Ovary (tissue), 3 donors: ENCODE results near the gene TMEM132D.

Experiments
- EP300 ChIP-seq: sonication (generic); formaldehyde crosslinking; IDR thresholded peaks from one replicate; pipeline ENCODE4 v1.6.1; 2017; ENCODE audit warnings: antibody characterized with exemption
- POLR2A ChIP-seq: fragments of 450-650 bp; IDR thresholded peaks from one replicate; pipeline ENCODE4 v1.6.1; 2017; ENCODE audit warnings: antibody characterized with exemption, mild to moderate bottlenecking, moderate library complexity
- TF ChIP-seq, protein P1 (sequence below), 3 donors: fragments of 450-650 bp in 2 of 3; fragments of 200-600 bp in 1 of 3; IDR thresholded peaks; one replicate each; pipeline versions ENCODE4 v1.5.1 to v1.8.0; 2016 to 2022; ENCODE audit warnings: antibody characterized with exemption in 3 of 3, mild to moderate bottlenecking in 1 of 3
- donor health status: DM: no; HTN: no; CAD: no.

DNA sequence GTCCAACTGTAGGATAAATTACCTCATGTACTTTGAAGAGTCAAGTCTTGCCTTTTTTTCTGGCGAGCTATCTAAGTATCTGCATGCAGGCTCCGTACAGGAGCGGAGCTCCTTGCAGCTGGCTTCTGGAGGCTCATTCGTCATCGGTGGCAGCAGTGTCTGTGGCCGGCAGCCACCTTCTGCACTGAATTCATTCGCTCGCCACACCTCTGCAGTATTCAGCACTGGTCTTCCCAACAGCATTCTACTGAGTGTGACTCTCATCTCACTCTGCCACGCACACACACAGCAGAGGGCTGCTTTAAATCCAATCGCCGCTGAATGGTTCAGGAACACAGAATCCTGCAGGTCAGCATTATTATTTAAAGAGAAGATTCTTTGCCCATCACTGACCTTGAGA lies 850.6 kb downstream of the TMEM132D start:
- TF ChIP-seq, protein P1, sequence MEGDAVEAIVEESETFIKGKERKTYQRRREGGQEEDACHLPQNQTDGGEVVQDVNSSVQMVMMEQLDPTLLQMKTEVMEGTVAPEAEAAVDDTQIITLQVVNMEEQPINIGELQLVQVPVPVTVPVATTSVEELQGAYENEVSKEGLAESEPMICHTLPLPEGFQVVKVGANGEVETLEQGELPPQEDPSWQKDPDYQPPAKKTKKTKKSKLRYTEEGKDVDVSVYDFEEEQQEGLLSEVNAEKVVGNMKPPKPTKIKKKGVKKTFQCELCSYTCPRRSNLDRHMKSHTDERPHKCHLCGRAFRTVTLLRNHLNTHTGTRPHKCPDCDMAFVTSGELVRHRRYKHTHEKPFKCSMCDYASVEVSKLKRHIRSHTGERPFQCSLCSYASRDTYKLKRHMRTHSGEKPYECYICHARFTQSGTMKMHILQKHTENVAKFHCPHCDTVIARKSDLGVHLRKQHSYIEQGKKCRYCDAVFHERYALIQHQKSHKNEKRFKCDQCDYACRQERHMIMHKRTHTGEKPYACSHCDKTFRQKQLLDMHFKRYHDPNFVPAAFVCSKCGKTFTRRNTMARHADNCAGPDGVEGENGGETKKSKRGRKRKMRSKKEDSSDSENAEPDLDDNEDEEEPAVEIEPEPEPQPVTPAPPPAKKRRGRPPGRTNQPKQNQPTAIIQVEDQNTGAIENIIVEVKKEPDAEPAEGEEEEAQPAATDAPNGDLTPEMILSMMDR (IDR thresholded peaks at IDR 0.05) = no peak
- TF ChIP-seq POLR2A (no peak), EP300 (no peak)
